K562 (cell line): ENCODE measurements around the gene SEPHS2. TPM values are rescaled to one million over a fixed set of nuclear protein-coding genes. Genes with fewer than 3 reads are reported as not detected.

Experiments used
- ATAC-seq: fragments of 200-7000 bp; cut with Tn5 transposase; 3 replicates; pipeline ENCODE4 v1.9.1; 2020; ENCODE audit warnings: moderate library complexity
- BruUV-seq: library from RNA; stranded (reverse); fragments of 400-500 nt; replicated peaks from 2 replicates; lab custom pipeline; 2021; lab: Mats Ljungman, UMichigan
- CTCF ChIA-PET: fragments of 300-600 bp; formaldehyde crosslinking; extraction: SDS; loops from one replicate; lab custom pipeline; 2021; ENCODE audit warnings: low intra/inter-chr PET ratio; lab: Yijun Ruan, JAX
- POLR2A ChIA-PET: fragments of 300-600, 350-650 bp; sonication (Branson Sonifier 250); formaldehyde crosslinking; extraction: SDS; loops from one replicate; lab custom pipeline; 2021; ENCODE audit warnings: antibody characterized with exemption, inconsistent platforms; lab: Yijun Ruan, JAX
- DNase-seq, 4 experiments: peaks; one replicate each; pipeline versions ENCODE4 v3.0.0 to v3.0.0-alpha.2; 2011 to 2018; ENCODE audit warnings: low spot score in 3 of 4, mixed read lengths in 3 of 4; ENCODE audit errors: extremely low read depth in 1 of 4
- FAIRE-seq: peaks from 2 replicates; lab custom pipeline; 2011; peaks lifted over from hg19 to GRCh38; lab: Jason Lieb, UNC
- H2AFZ ChIP-seq: 2 replicates; pipeline ENCODE4 v1.6.0; 2011; ENCODE audit warnings: low read depth, low read length, control low read depth, inconsistent platforms
- H3K27ac ChIP-seq: fragments of 200-600 bp; 3 replicates; pipeline ENCODE4 v1.8.0; 2011; ENCODE audit warnings: low read depth, mild to moderate bottlenecking, control low read depth, inconsistent platforms, low read length, moderate library complexity, mixed read lengths; ENCODE audit errors: extremely low read depth
- H3K27me3 ChIP-seq, 2 experiments: fragments of 300-600 bp in 1 of 2; 2 replicates in 1 of 2; 3 replicates in 1 of 2; pipeline versions ENCODE4 v1.6.0 to v1.8.0; 2011; ENCODE audit warnings: inconsistent platforms in 2 of 2, low read length in 2 of 2, mild to moderate bottlenecking in 1 of 2, mixed read lengths in 1 of 2, moderate library complexity in 1 of 2; ENCODE audit not compliant: control insufficient read depth in 2 of 2, insufficient read depth in 2 of 2
- H3K36me3 ChIP-seq: fragments of 300-600 bp; 3 replicates; pipeline ENCODE4 v1.8.0; 2011; ENCODE audit warnings: mild to moderate bottlenecking, low read length, inconsistent platforms; ENCODE audit not compliant: control insufficient read depth, insufficient read depth
- H3K4me1 ChIP-seq, 2 experiments: fragments of 200-600 bp in 1 of 2; replicated peaks in 1 of 2; 2 replicates in 1 of 2; 3 replicates in 1 of 2; pipeline versions ENCODE4 v1.5.1 to v1.8.0; 2011; ENCODE audit warnings: inconsistent platforms in 2 of 2, low read length in 2 of 2, mild to moderate bottlenecking in 1 of 2, mixed read lengths in 1 of 2, moderate library complexity in 1 of 2; ENCODE audit not compliant: control insufficient read depth in 2 of 2, insufficient read depth in 2 of 2
- H3K4me2 ChIP-seq: 2 replicates; pipeline ENCODE4 v1.6.1; 2011; ENCODE audit warnings: low read length, control low read depth, inconsistent platforms, mixed read lengths; ENCODE audit not compliant: insufficient read depth
- H3K4me3 ChIP-seq: fragments of 200-600 bp; sonication (generic), shearing (Covaris generic); 2 replicates; pipeline ENCODE4 v1.5.1; 2016; ENCODE audit warnings: control low read depth, inconsistent platforms
- H3K79me2 ChIP-seq: fragments of 200-600 bp; 3 replicates; pipeline ENCODE4 v1.8.0; 2011; ENCODE audit warnings: low read length, inconsistent platforms; ENCODE audit not compliant: control insufficient read depth, insufficient read depth
- H3K9ac ChIP-seq, 2 experiments: 2 replicates each; pipeline versions ENCODE4 v1.6.0 to v1.6.1; 2011; ENCODE audit warnings: low read depth in 2 of 2, low read length in 2 of 2, control low read depth in 1 of 2, inconsistent platforms in 1 of 2, mild to moderate bottlenecking in 1 of 2, mixed read lengths in 1 of 2; ENCODE audit not compliant: insufficient read depth in 1 of 2
- H3K9me1 ChIP-seq: one replicate; pipeline ENCODE4 v1.6.0; 2011; ENCODE audit warnings: inconsistent platforms, mild to moderate bottlenecking, low read length, moderate library complexity; ENCODE audit not compliant: control insufficient read depth, insufficient read depth
- H3K9me3 ChIP-seq: replicated peaks from 2 replicates; pipeline ENCODE4 v1.5.1; 2011; ENCODE audit warnings: low read depth, low read length, inconsistent platforms; ENCODE audit not compliant: control insufficient read depth, insufficient read depth
- H4K20me1 ChIP-seq: replicated peaks from 2 replicates; pipeline ENCODE4 v1.6.1; 2011; ENCODE audit warnings: low read length, inconsistent platforms, mixed read lengths; ENCODE audit not compliant: control insufficient read depth, insufficient read depth
- ILK ChIP-seq: fragments of 450-650 bp; IDR thresholded peaks from 2 replicates; pipeline ENCODE4 v1.6.1; 2016; ENCODE audit warnings: missing genetic modification characterization, low read depth, mild to moderate bottlenecking, missing compliant biosample characterization, moderate library complexity, borderline replicate concordance
- SRSF3 ChIP-seq: fragments of 200-400 bp; formaldehyde crosslinking; IDR thresholded peaks from 2 replicates; pipeline ENCODE4 v1.6.1; 2016; ENCODE audit warnings: mild to moderate bottlenecking, low read length, moderate library complexity; ENCODE audit not compliant: insufficient read depth
- STAT5B ChIP-seq: fragments of 250-450 bp; sonication (Bioruptor Pico); IDR thresholded peaks from 2 replicates; pipeline ENCODE4 v1.8.0; 2021; ENCODE audit warnings: mild to moderate bottlenecking, inconsistent platforms
- TCF7 ChIP-seq: sonication (generic); IDR thresholded peaks from 2 replicates; pipeline ENCODE4 v1.6.1; 2016; ENCODE audit warnings: antibody characterized with exemption, borderline replicate concordance
- TFAM ChIP-seq: fragments of 250-450 bp; sonication (Bioruptor Pico); conservative IDR thresholded peaks from 2 replicates; pipeline ENCODE4 v1.5.0; 2021; ENCODE audit warnings: mild to moderate bottlenecking, moderate library complexity
- THAP12 ChIP-seq: fragments of 250-450 bp; sonication (Bioruptor Pico); IDR thresholded peaks from 2 replicates; pipeline ENCODE4 v1.9.0; 2021; ENCODE audit warnings: mild to moderate bottlenecking, inconsistent platforms
- TRIM25 ChIP-seq: fragments of 450-650 bp; IDR thresholded peaks from 2 replicates; pipeline ENCODE4 v1.7.0; 2016; ENCODE audit warnings: borderline replicate concordance
- ZBTB17 ChIP-seq: fragments of 450-650 bp; formaldehyde crosslinking; IDR thresholded peaks from 2 replicates; pipeline ENCODE4 v1.4.0; 2020; ENCODE audit warnings: mild to moderate bottlenecking
- ZHX1 ChIP-seq: fragments of 150-350 bp; conservative IDR thresholded peaks from 2 replicates; pipeline ENCODE4 v1.6.1; 2014; ENCODE audit warnings: low read length
- WGBS: fragments of 100-300 bp; shearing (Covaris generic); methylation state at CpG from one replicate; pipeline ENCODE4 v1.1.6; 2016; ENCODE audit warnings: low coverage, mixed read lengths; ENCODE audit not compliant: insufficient coverage; ENCODE audit errors: missing lambda C conversion rate; 5-methylcytosine and 5-hydroxymethylcytosine counted together
- in situ Hi-C: fragments of 300-500 bp; cut with MboI; formaldehyde crosslinking; loops from 4 replicates; pipeline ENCODE4 v1.15.0; 2018; ENCODE audit warnings: inconsistent platforms, mixed read lengths
- intact Hi-C: fragments of 100-400 bp; cut with micrococcal nuclease; formaldehyde crosslinking; loops from 2 replicates; pipeline ENCODE4 v1.14.2; 2022
- polyA plus RNA-seq, 8 experiments: library from polyadenylated mRNA; depleted of rRNA in 4 of 8; stranded (reverse) in 5 of 8; unstranded in 3 of 8; fragments of >200 nt; fragmentation: Nextera tagmentation in 2 of 8; fragmentation: Illumina TruSeq in 1 of 8; extraction: Ambion mirVana in 2 of 8; extraction: Trizol in 1 of 8; gene quantifications; 2 replicates each; pipeline versions ENCODE4 v1.2.1 to v1.2.3, GENCODE V29; 2011 to 2014; ENCODE audit warnings: inconsistent platforms in 1 of 8, missing spikeins in 1 of 8
- total RNA-seq, 7 experiments: library from RNA; depleted of rRNA in 6 of 7; stranded (reverse); fragments of >200 nt in 6 of 7; fragmentation: Illumina TruSeq in 2 of 7; extraction: Trizol in 2 of 7; gene quantifications; 2 replicates each; pipeline versions ENCODE4 v1.2.1 to v1.2.3, GENCODE V29; 2011 to 2021; ENCODE audit warnings: low replicate concordance in 1 of 7

The SEPHS2 gene
- total and polyA plus RNA-seq, 9 of the 15 experiments (the other 6 are each of a cell fraction or from before 2014, with no cell fraction given) = 20.9 to 90.6 (median 43.4) TPM

GRCh38 chr16:30407804-30408534 is 37.7 kb downstream of the SEPHS2 start (continued):
- no peak for TF ChIP-seq THAP12

- Histone ChIP-seq H3K4me3 (peak within 1 kb of the TSS; percentile 80), H3K4me1 (peaks cover 15 to 28% of the 10 kb centered on the region in 2 experiments; a peak in 4 of 5 replicates), H3K9me1 (no peaks in the 10 kb centered on the region), H3K4me2 (peak within 1 kb of the TSS; percentile 97), H2AFZ (peak within 1 kb of the TSS; percentile 96), H3K9ac (peak within 1 kb of the TSS; percentile 69 to 97), H4K20me1 (no peaks in the 10 kb centered on the region), H3K36me3 (peaks cover 27% of the 10 kb centered on the region; the same call in 2 of the 3 replicates), H3K27me3 (no peaks in the 10 kb centered on the region), H3K27ac (peak within 1 kb of the TSS; percentile 81), H3K79me2 (peaks cover 27% of the 10 kb centered on the region; the same call in 2 of the 3 replicates), H3K9me3 (no peaks in the 10 kb centered on the region)
- DNase-seq (peak; percentile 92 to 96 (median 94)), ATAC-seq (peak; percentile 93), FAIRE-seq (peak; percentile 71)
- 1% methylated on average over 42 of the region's 65 CpGs for WGBS
- BruUV-seq = no TSS peak
- intact Hi-C loops (loop anchor here (5.0 kb wide), 2 partner anchors 35 to 50 kb away; partner anchors contain the start of genes CD2BP2, MYL11 and TBC1D10B), in situ Hi-C loops (loop anchor here (10.0 kb wide), 1 partner anchor 212 kb away; the partner anchor contains the start of genes BOLA2B, SLX1A and SULT1A3)
- CTCF ChIA-PET = no interaction called here
- POLR2A ChIA-PET = interaction anchor here (0.6 to 1.7 kb wide), 8 partner anchors 10 to 251 kb away, joined by 3 to 9 read pairs (median 4); partner anchors contain the start of genes CD2BP2 and DCTPP1
- TF ChIP-seq ZHX1 = no peak
- no peak for TF ChIP-seq TFAM
- no peak for TF ChIP-seq TCF7
- no peak for TF ChIP-seq ZBTB17
- no peak for TF ChIP-seq TRIM25
- no peak for TF ChIP-seq ILK (tag)
- no peak for TF ChIP-seq SRSF3
- TF ChIP-seq STAT5B (CRISPR knock-in tag) = no peak
These were observed 38.4 kb downstream of the SEPHS2 start, which contains the start of gene ZNF771 for GRCh38 chr16:30407102-30407803. Gene ZNF771 (plus strand): TSS chr16:30407606. CDS start chr16:30408054, 448 bp downstream.
